Astrocyte (in vitro differentiated cells and primary cell): Measurements from ENCODE around the gene AKAP13. TPM values are rescaled to one million over a fixed set of nuclear protein-coding genes. Genes with fewer than 3 reads are reported as not detected.

ENCODE experiments used
- DNase-seq: peaks from one replicate; pipeline ENCODE4 v3.0.0-alpha.2; 2010; ENCODE audit warnings: low read depth
- FAIRE-seq: peaks from 2 replicates; lab custom pipeline; 2011; peaks lifted over from hg19 to GRCh38; lab: Jason Lieb, UNC
- H2AFZ ChIP-seq: 2 replicates; pipeline ENCODE4 v1.6.0; 2012; ENCODE audit warnings: low read depth, low read length, inconsistent platforms
- H3K27ac ChIP-seq: 2 replicates; pipeline ENCODE4 v1.5.1; 2011; ENCODE audit warnings: low read depth, low read length, inconsistent platforms
- H3K27me3 ChIP-seq: 2 replicates; pipeline ENCODE4 v1.6.0; 2011; ENCODE audit warnings: low read length, inconsistent platforms; ENCODE audit not compliant: insufficient read depth
- H3K36me3 ChIP-seq: 2 replicates; pipeline ENCODE4 v1.5.1; 2011; ENCODE audit warnings: low read length, inconsistent platforms; ENCODE audit not compliant: insufficient read depth
- H3K4me1 ChIP-seq: 2 replicates; pipeline ENCODE4 v1.5.1; 2011; ENCODE audit warnings: low read length, inconsistent platforms; ENCODE audit not compliant: insufficient read depth
- H3K4me2 ChIP-seq: 2 replicates; pipeline ENCODE4 v1.6.0; 2012; ENCODE audit warnings: low read length, inconsistent platforms
- H3K4me3 ChIP-seq: 2 replicates; pipeline ENCODE4 v1.5.1; 2011; ENCODE audit warnings: low read depth, mild to moderate bottlenecking, low read length, inconsistent platforms; ENCODE audit not compliant: insufficient read depth
- H3K79me2 ChIP-seq: 2 replicates; pipeline ENCODE4 v1.6.0; 2012; ENCODE audit warnings: mild to moderate bottlenecking, low read length, inconsistent platforms; ENCODE audit not compliant: insufficient read depth
- H3K9ac ChIP-seq: 2 replicates; pipeline ENCODE4 v1.6.0; 2012; ENCODE audit warnings: mild to moderate bottlenecking, low read length, inconsistent platforms
- H3K9me3 ChIP-seq: 2 replicates; pipeline ENCODE4 v1.5.1; 2012; ENCODE audit warnings: low read depth, mild to moderate bottlenecking, low read length, inconsistent platforms; ENCODE audit not compliant: insufficient read depth
- H4K20me1 ChIP-seq: 2 replicates; pipeline ENCODE4 v1.6.0; 2012; ENCODE audit warnings: low read length, inconsistent platforms; ENCODE audit not compliant: insufficient read depth
- H3K27ac Mint-ChIP-seq: one replicate; pipeline ENCODE4 v1.8.0; 2021; ENCODE audit warnings: mild to moderate bottlenecking, mixed read lengths; ENCODE audit not compliant: unreplicated experiment
- H3K27me3 Mint-ChIP-seq: one replicate; pipeline ENCODE4 v1.8.0; 2021; ENCODE audit warnings: low read depth, mixed read lengths; ENCODE audit not compliant: unreplicated experiment
- H3K36me3 Mint-ChIP-seq: one replicate; pipeline ENCODE4 v1.8.0; 2021; ENCODE audit warnings: low read depth, mixed read lengths; ENCODE audit not compliant: unreplicated experiment
- H3K4me1 Mint-ChIP-seq: one replicate; pipeline ENCODE4 v1.8.0; 2021; ENCODE audit warnings: low read depth, mixed read lengths; ENCODE audit not compliant: unreplicated experiment
- H3K4me3 Mint-ChIP-seq: one replicate; pipeline ENCODE4 v1.8.0; 2021; ENCODE audit warnings: mild to moderate bottlenecking, moderate library complexity, mixed read lengths; ENCODE audit not compliant: unreplicated experiment
- H3K9me3 Mint-ChIP-seq: one replicate; pipeline ENCODE4 v1.8.0; 2021; ENCODE audit warnings: mild to moderate bottlenecking, mixed read lengths; ENCODE audit not compliant: unreplicated experiment
- EZH2 ChIP-seq: IDR thresholded peaks from 2 replicates; pipeline ENCODE4 v1.6.1; 2012; ENCODE audit warnings: mild to moderate bottlenecking, low read length, inconsistent platforms; ENCODE audit not compliant: insufficient read depth
- total RNA-seq: library from RNA; stranded (reverse); gene quantifications from 2 replicates; pipeline ENCODE4 v1.2.1, GENCODE V29; 2021
- TF ChIP-seq, protein P1 (sequence below): IDR thresholded peaks from 2 replicates; pipeline ENCODE4 v1.5.1; 2011; ENCODE audit warnings: low read depth, mild to moderate bottlenecking, inconsistent platforms, low read length, moderate library complexity; ENCODE audit not compliant: insufficient read depth

The AKAP13 gene
- total RNA-seq, 1 donor from 2014 or later: 98.2 TPM

DNA sequence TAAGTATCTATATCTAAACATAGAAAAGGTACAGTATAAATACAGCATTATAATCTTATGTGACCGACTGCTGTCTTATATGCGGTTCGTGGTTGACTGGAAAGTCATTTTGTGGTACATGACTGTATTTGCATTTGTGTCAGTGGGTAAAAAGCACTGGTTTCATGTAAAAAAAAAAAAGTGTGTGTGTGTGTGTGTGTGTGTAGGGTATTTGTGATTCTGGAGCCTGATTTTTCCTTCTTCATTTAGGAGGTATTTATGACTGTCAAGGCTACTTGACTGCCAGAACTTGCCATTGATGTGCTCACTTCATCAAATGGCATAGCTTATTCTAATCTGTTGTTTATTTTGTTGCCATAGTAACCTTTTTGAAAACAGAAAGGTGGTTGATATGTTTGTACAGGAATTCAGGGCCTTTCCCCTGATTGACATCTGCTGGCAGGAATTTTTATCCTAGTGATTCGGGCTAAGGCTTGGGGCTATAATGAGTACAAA lies 63.2 kb downstream of the AKAP13 start:
- Mint-ChIP-seq H3K27me3 (no peaks in the 10 kb centered on the region), H3K36me3 (peaks cover 3% of the 10 kb centered on the region), H3K9me3 (peaks cover 3% of the 10 kb centered on the region), H3K27ac (peak overlapping the region; percentile 88), H3K4me3 (no peak overlapping the region), H3K4me1 (peaks cover 31% of the 10 kb centered on the region)
- H3K27me3 ChIP-seq: no peaks in the 10 kb centered on the region
- H3K79me2 ChIP-seq: peaks cover 77% of the 10 kb centered on the region
- H3K36me3 ChIP-seq: no peaks in the 10 kb centered on the region
- DNase-seq (peak; percentile 61), FAIRE-seq (no peak)
- H4K20me1 ChIP-seq: peaks cover 69% of the 10 kb centered on the region
- no peaks in the 10 kb centered on the region for H3K9me3 ChIP-seq
- no peak overlapping the region for H2AFZ ChIP-seq
- H3K4me2 ChIP-seq: peak overlapping the region; percentile 23
- peaks cover 6% of the 10 kb centered on the region for H3K4me1 ChIP-seq
- peak overlapping the region; percentile 33 for H3K27ac ChIP-seq
- no peak for TF ChIP-seq EZH2
- H3K9ac ChIP-seq: no peak overlapping the region
- no peak overlapping the region for H3K4me3 ChIP-seq

DNA sequence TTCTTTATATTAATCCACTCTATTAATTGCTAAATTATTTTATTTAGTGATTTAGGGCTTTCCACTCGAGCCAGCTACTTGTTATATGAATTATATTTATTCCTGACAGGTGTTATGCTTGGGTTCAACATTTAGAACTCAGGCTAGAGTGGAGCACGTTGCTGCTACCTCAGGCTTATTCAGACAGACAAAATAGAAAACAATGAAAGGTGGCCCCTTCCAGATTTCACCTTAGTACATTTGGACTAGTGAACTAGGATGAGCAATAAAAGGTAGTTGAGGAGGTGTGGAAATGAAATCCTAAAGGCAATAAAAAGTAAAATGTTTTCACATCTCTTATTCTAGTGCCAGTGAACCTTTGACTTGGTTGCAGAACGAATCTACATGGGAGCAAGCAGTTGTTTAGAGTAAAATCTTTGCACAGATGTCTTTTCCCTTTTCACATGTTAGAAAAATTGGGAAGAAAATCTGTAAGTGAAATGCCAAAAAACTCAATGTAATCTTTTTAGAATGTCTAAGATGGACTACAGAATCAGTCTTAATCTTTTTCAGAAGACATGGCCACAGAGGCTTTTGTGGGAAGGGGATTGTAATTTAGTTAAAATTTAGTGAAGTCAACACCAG lies 63.8 kb downstream of the AKAP13 start:
- DNase-seq (no peak), FAIRE-seq (no peak)
- Histone ChIP-seq H3K27ac (no peak overlapping the region), H3K9ac (no peak overlapping the region), H3K9me3 (no peaks in the 10 kb centered on the region), H3K4me3 (no peak overlapping the region), H3K4me2 (no peak overlapping the region), H4K20me1 (peaks cover 71% of the 10 kb centered on the region), H3K79me2 (peaks cover 82% of the 10 kb centered on the region), H3K4me1 (peaks cover 6% of the 10 kb centered on the region), H3K36me3 (no peaks in the 10 kb centered on the region), H2AFZ (no peak overlapping the region), H3K27me3 (no peaks in the 10 kb centered on the region)
- Mint-ChIP-seq H3K36me3 (peaks cover 3% of the 10 kb centered on the region), H3K4me1 (peaks cover 31% of the 10 kb centered on the region), H3K27ac (peak overlapping the region; percentile 88), H3K27me3 (no peaks in the 10 kb centered on the region), H3K4me3 (no peak overlapping the region), H3K9me3 (peaks cover 3% of the 10 kb centered on the region)
- no peak for TF ChIP-seq EZH2
- TF ChIP-seq, protein P1, sequence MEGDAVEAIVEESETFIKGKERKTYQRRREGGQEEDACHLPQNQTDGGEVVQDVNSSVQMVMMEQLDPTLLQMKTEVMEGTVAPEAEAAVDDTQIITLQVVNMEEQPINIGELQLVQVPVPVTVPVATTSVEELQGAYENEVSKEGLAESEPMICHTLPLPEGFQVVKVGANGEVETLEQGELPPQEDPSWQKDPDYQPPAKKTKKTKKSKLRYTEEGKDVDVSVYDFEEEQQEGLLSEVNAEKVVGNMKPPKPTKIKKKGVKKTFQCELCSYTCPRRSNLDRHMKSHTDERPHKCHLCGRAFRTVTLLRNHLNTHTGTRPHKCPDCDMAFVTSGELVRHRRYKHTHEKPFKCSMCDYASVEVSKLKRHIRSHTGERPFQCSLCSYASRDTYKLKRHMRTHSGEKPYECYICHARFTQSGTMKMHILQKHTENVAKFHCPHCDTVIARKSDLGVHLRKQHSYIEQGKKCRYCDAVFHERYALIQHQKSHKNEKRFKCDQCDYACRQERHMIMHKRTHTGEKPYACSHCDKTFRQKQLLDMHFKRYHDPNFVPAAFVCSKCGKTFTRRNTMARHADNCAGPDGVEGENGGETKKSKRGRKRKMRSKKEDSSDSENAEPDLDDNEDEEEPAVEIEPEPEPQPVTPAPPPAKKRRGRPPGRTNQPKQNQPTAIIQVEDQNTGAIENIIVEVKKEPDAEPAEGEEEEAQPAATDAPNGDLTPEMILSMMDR: no peak

DNA sequence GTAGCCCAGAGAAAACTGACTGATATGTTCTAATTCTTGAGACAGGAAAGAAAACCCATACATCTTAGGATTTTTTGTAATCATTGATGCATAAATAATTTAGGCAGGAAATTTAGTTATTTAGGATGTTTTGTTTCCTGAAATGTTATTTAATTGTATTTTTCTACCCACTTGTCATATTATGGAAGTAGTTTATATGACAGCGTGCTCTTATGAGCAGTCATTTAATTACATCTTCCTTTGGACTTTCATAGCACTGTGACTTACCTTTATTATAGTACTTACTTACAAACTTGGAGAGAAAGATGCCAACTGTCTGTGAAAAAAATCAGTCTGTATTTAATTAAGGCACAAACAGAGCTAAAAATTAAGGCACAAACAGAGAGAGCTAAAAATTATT lies 65.0 kb downstream of the AKAP13 start:
- TF ChIP-seq, protein P1: no peak
- TF ChIP-seq EZH2: no peak

More for the DNA sequence above, 65.0 kb downstream of the AKAP13 start:
- Histone ChIP-seq H3K27ac (no peak overlapping the region), H3K9me3 (no peaks in the 10 kb centered on the region), H3K4me1 (peaks cover 6% of the 10 kb centered on the region), H3K9ac (no peak overlapping the region), H3K36me3 (no peaks in the 10 kb centered on the region), H3K4me3 (no peak overlapping the region), H2AFZ (no peak overlapping the region), H4K20me1 (peaks cover 77% of the 10 kb centered on the region), H3K27me3 (no peaks in the 10 kb centered on the region), H3K79me2 (peaks cover 93% of the 10 kb centered on the region), H3K4me2 (no peak overlapping the region)
- Mint-ChIP-seq H3K36me3 (peaks cover 8% of the 10 kb centered on the region), H3K4me3 (no peak overlapping the region), H3K27ac (peak overlapping the region; percentile 6), H3K9me3 (peaks cover 9% of the 10 kb centered on the region), H3K27me3 (no peaks in the 10 kb centered on the region), H3K4me1 (peaks cover 31% of the 10 kb centered on the region)
- DNase-seq (no peak), FAIRE-seq (no peak)
